Measurements from ENCODE around the gene PTPRH. TPM values are rescaled to one million over a fixed set of nuclear protein-coding genes. Genes with fewer than 3 reads are reported as not detected.
A peak's percentile ranks its signal among the peaks of the same experiment; 100 is the strongest.

PTPRH gene
- total and polyA plus RNA-seq, 9 donors = 0.14 to 2.1 (median 0.26) TPM

GRCh38 chr19:55146078-55146704 is 63.1 kb downstream of the PTPRH start:
- peaks cover 8% of the 10 kb centered on the region for H3K36me3 ChIP-seq (ENCODE audit: control insufficient read depth, insufficient read depth, low read length)
- H3K9me3 ChIP-seq (replicated peaks; ENCODE audit: control insufficient read depth, low read depth, low read length) = no peaks in the 10 kb centered on the region
- peaks cover 61% of the 10 kb centered on the region for H3K27me3 ChIP-seq (ENCODE audit: control insufficient read depth, insufficient read depth, low read length)
- H3K4me3 ChIP-seq (ENCODE audit: low read length) = peak overlapping the region; percentile 5
- no peak for DNase-seq
- 2% methylated on average over 17 of the region's 41 CpGs for WGBS (ENCODE audit: insufficient coverage)
- peaks cover 36% of the 10 kb centered on the region for H3K4me1 ChIP-seq (ENCODE audit: control insufficient read depth, insufficient read depth, low read length)
- H3K27ac ChIP-seq (ENCODE audit: low read length) = no peak overlapping the region

- no peak overlapping the region for H3K4me3 ChIP-seq (ENCODE audit: low read length)
- 8% methylated on average over 2 of the region's 3 CpGs for WGBS (ENCODE audit: insufficient coverage)
These were observed 64.1 kb downstream of the PTPRH start for GRCh38 chr19:55145232-55145631.

GRCh38 chr19:55141696-55142095 is 67.6 kb downstream of the PTPRH start:
- no peak overlapping the region for H3K4me3 ChIP-seq (ENCODE audit: low read length)
- peaks cover 8% of the 10 kb centered on the region for H3K36me3 ChIP-seq (ENCODE audit: control insufficient read depth, insufficient read depth, low read length)
- peaks cover 37% of the 10 kb centered on the region for H3K27me3 ChIP-seq (ENCODE audit: control insufficient read depth, insufficient read depth, low read length)
- no peaks in the 10 kb centered on the region for H3K9me3 ChIP-seq (replicated peaks; ENCODE audit: control insufficient read depth, low read depth, low read length)
- WGBS (ENCODE audit: insufficient coverage) = 16% methylated on average over 16 of the region's 21 CpGs
- DNase-seq = no peak
- no peak overlapping the region for H3K27ac ChIP-seq (ENCODE audit: low read length)
- peaks cover 9% of the 10 kb centered on the region for H3K4me1 ChIP-seq (ENCODE audit: control insufficient read depth, insufficient read depth, low read length)

More at GRCh38 chr19:55145232-55145631, 64.1 kb downstream of the PTPRH start:
- H3K27ac ChIP-seq (ENCODE audit: low read length) = no peak overlapping the region
- peaks cover 63% of the 10 kb centered on the region for H3K27me3 ChIP-seq (ENCODE audit: control insufficient read depth, insufficient read depth, low read length)
- H3K36me3 ChIP-seq (ENCODE audit: control insufficient read depth, insufficient read depth, low read length) = peaks cover 8% of the 10 kb centered on the region
- no peaks in the 10 kb centered on the region for H3K9me3 ChIP-seq (replicated peaks; ENCODE audit: control insufficient read depth, low read depth, low read length)
- H3K4me1 ChIP-seq (ENCODE audit: control insufficient read depth, insufficient read depth, low read length) = peaks cover 39% of the 10 kb centered on the region
- no peak for DNase-seq

GRCh38 chr19:55137915-55138314 is 71.4 kb downstream of the PTPRH start:
- no peak overlapping the region for H3K4me3 ChIP-seq (ENCODE audit: low read length)
- DNase-seq = no peak
- WGBS (ENCODE audit: insufficient coverage) = 42% methylated on average over 7 of the region's 9 CpGs
- no peaks in the 10 kb centered on the region for H3K9me3 ChIP-seq (replicated peaks; ENCODE audit: control insufficient read depth, low read depth, low read length)
- peaks cover 9% of the 10 kb centered on the region for H3K27me3 ChIP-seq (ENCODE audit: control insufficient read depth, insufficient read depth, low read length)
- no peak overlapping the region for H3K27ac ChIP-seq (ENCODE audit: low read length)
- peaks cover 4% of the 10 kb centered on the region for H3K36me3 ChIP-seq (ENCODE audit: control insufficient read depth, insufficient read depth, low read length)
- H3K4me1 ChIP-seq (ENCODE audit: control insufficient read depth, insufficient read depth, low read length) = peaks cover 3% of the 10 kb centered on the region

- H3K27me3 ChIP-seq (ENCODE audit: control insufficient read depth, insufficient read depth, low read length) = peaks cover 3% of the 10 kb centered on the region
- no peak for DNase-seq
- no peak overlapping the region for H3K27ac ChIP-seq (ENCODE audit: low read length)
- no peak overlapping the region for H3K4me3 ChIP-seq (ENCODE audit: low read length)
- H3K36me3 ChIP-seq (ENCODE audit: control insufficient read depth, insufficient read depth, low read length) = peaks cover 4% of the 10 kb centered on the region
- peaks cover 3% of the 10 kb centered on the region for H3K4me1 ChIP-seq (ENCODE audit: control insufficient read depth, insufficient read depth, low read length)
- no peaks in the 10 kb centered on the region for H3K9me3 ChIP-seq (replicated peaks; ENCODE audit: control insufficient read depth, low read depth, low read length)
- 76% methylated on average over 15 of the region's 17 CpGs for WGBS (ENCODE audit: insufficient coverage)
These were observed 72.8 kb downstream of the PTPRH start for GRCh38 chr19:55136399-55137102.

DNA sequence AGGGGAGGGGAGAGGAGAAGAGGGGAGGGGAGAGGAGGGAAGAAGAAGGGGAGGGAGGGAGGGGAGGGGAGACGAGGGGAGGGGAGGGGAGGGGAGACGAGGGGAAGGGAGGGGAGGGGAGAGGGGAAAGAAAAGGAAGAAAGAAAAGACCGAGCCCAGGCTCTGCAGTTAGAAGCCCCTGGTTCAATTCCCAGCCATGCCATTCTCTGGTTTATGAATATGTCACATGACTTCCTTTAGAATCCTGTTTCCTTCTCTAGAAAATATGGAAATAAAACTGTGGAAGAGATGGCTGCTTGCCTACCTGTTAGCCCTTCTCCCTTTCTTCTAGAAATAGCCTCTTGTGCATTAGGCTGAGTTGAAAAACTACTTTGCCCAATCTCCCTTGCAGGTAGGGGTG is 74.6 kb downstream of the PTPRH start:
- Histone ChIP-seq H3K4me3 (ENCODE audit: low read length) (no peak overlapping the region), H3K27me3 (ENCODE audit: control insufficient read depth, insufficient read depth, low read length) (peaks cover 2% of the 10 kb centered on the region), H3K4me1 (ENCODE audit: control insufficient read depth, insufficient read depth, low read length) (no peaks in the 10 kb centered on the region), H3K36me3 (ENCODE audit: control insufficient read depth, insufficient read depth, low read length) (peaks cover 4% of the 10 kb centered on the region), H3K27ac (ENCODE audit: low read length) (no peak overlapping the region), H3K9me3 (replicated peaks; ENCODE audit: control insufficient read depth, low read depth, low read length) (no peaks in the 10 kb centered on the region)
- no CpG with 5 or more reads among the region's 3 CpGs for WGBS (ENCODE audit: insufficient coverage)
- no peak for DNase-seq

GRCh38 chr19:55133639-55134444 is 75.5 kb downstream of the PTPRH start:
- 45% methylated on average over 22 of the region's 25 CpGs for WGBS (ENCODE audit: insufficient coverage)
- H3K27me3 ChIP-seq (ENCODE audit: control insufficient read depth, insufficient read depth, low read length) = peaks cover 2% of the 10 kb centered on the region
- no peaks in the 10 kb centered on the region for H3K4me1 ChIP-seq (ENCODE audit: control insufficient read depth, insufficient read depth, low read length)
- no peak for DNase-seq
- no peak overlapping the region for H3K4me3 ChIP-seq (ENCODE audit: low read length)
- H3K27ac ChIP-seq (ENCODE audit: low read length) = no peak overlapping the region
- no peaks in the 10 kb centered on the region for H3K9me3 ChIP-seq (replicated peaks; ENCODE audit: control insufficient read depth, low read depth, low read length)
- peaks cover 4% of the 10 kb centered on the region for H3K36me3 ChIP-seq (ENCODE audit: control insufficient read depth, insufficient read depth, low read length)

DNA sequence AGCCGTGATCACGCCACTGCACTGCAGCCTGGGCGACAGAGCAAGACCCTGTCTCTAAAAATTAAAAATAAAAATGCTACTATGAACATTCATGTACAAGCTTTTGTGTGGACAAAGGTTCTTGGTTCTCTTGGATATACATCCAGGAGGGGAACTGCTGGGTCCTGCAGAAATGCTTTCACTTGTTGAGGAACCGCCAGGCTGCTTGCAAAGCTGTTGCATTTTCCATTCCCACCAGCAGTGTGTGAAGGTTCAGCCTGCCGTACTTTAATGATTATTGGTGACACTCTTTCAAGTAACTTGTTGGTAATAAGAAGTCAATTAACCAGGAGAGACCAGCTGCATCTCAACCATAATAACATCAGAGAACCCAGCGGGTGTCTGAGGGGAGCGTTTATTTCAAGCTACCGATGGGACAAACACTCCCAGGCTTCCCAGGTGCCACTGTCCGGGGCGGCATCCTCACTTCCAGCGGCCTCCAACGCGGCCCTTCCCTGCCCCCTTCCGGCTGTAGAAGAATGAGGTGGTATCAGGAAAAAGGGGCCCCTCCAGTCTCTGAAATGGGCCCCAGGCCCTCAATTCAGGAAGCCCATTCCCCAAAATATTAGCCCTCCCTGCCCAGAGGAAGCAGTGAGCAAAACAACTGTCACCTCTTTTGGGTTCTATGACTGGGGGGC is 76.7 kb downstream of the PTPRH start:
- peaks cover 2% of the 10 kb centered on the region for H3K27me3 ChIP-seq (ENCODE audit: control insufficient read depth, insufficient read depth, low read length)
- no peak for DNase-seq
- no CpG with 5 or more reads among the region's 14 CpGs for WGBS (ENCODE audit: insufficient coverage)
- H3K9me3 ChIP-seq (replicated peaks; ENCODE audit: control insufficient read depth, low read depth, low read length) = no peaks in the 10 kb centered on the region
- H3K36me3 ChIP-seq (ENCODE audit: control insufficient read depth, insufficient read depth, low read length) = peaks cover 4% of the 10 kb centered on the region
- no peak overlapping the region for H3K27ac ChIP-seq (ENCODE audit: low read length)
- no peak overlapping the region for H3K4me3 ChIP-seq (ENCODE audit: low read length)
- H3K4me1 ChIP-seq (ENCODE audit: control insufficient read depth, insufficient read depth, low read length) = no peaks in the 10 kb centered on the region

- Histone ChIP-seq H3K9me3 (replicated peaks; ENCODE audit: control insufficient read depth, low read depth, low read length) (no peaks in the 10 kb centered on the region), H3K4me1 (ENCODE audit: control insufficient read depth, insufficient read depth, low read length) (no peaks in the 10 kb centered on the region), H3K27ac (ENCODE audit: low read length) (no peak overlapping the region), H3K36me3 (ENCODE audit: control insufficient read depth, insufficient read depth, low read length) (peaks cover 1% of the 10 kb centered on the region), H3K27me3 (ENCODE audit: control insufficient read depth, insufficient read depth, low read length) (peaks cover 2% of the 10 kb centered on the region), H3K4me3 (ENCODE audit: low read length) (no peak overlapping the region)
- no peak for DNase-seq
- WGBS (ENCODE audit: insufficient coverage) = 73% methylated on average over 6 of the region's 16 CpGs
These were observed 77.9 kb downstream of the PTPRH start for GRCh38 chr19:55131421-55131820.
